GM19240 (cell line): ENCODE data around the gene COL16A1.
A peak's percentile ranks its signal among the peaks of the same experiment; 100 is the strongest.

Source experiments
- DNase-seq: peaks from one replicate; pipeline ENCODE4 v3.0.0; 2011; ENCODE audit warnings: low spot score; ENCODE audit not compliant: insufficient read length

COL16A1 gene

GRCh38 chr1:31650161-31651088 is 53.4 kb downstream of the COL16A1 start:
- DNase-seq = no peak

- DNase-seq = no peak
Measured at GRCh38 chr1:31648641-31649357, 55.0 kb downstream of the COL16A1 start.

- no peak for DNase-seq
Measured at GRCh38 chr1:31648190-31648589, 55.6 kb downstream of the COL16A1 start.

- DNase-seq = no peak
Measured at GRCh38 chr1:31647106-31647505, 56.7 kb downstream of the COL16A1 start.

GRCh38 chr1:31646259-31646960 is 57.4 kb downstream of the COL16A1 start:
- DNase-seq = no peak

- no peak for DNase-seq
Measured at GRCh38 chr1:31645274-31645568, 58.6 kb downstream of the COL16A1 start.

- DNase-seq = peak; percentile 99
Measured at GRCh38 chr1:31644560-31645273, 59.1 kb downstream of the COL16A1 start, which contains the start of gene PEF1. TSS of gene PEF1 (minus strand) at chr1:31644876. CDS start at chr1:31644864, 12 bp downstream.

- DNase-seq = no peak
Measured at GRCh38 chr1:31643976-31644559, 59.7 kb downstream of the COL16A1 start.

GRCh38 chr1:31642897-31643296 is 60.9 kb downstream of the COL16A1 start:
- DNase-seq = no peak

- DNase-seq = no peak
Measured at GRCh38 chr1:31642366-31642765, 61.5 kb downstream of the COL16A1 start.

GRCh38 chr1:31640964-31641363 is 62.9 kb downstream of the COL16A1 start:
- no peak for DNase-seq

GRCh38 chr1:31640179-31640578 is 63.6 kb downstream of the COL16A1 start:
- no peak for DNase-seq

GRCh38 chr1:31639543-31639942 is 64.3 kb downstream of the COL16A1 start:
- DNase-seq = no peak

GRCh38 chr1:31637915-31638673 is 65.7 kb downstream of the COL16A1 start:
- DNase-seq = no peak

GRCh38 chr1:31633117-31633516 is 70.7 kb downstream of the COL16A1 start:
- no peak for DNase-seq

- DNase-seq = no peak
Measured at GRCh38 chr1:31632649-31633048, 71.2 kb downstream of the COL16A1 start.

GRCh38 chr1:31628931-31629556 is 74.8 kb downstream of the COL16A1 start:
- no peak for DNase-seq

- no peak for DNase-seq
Measured at GRCh38 chr1:31627930-31628559, 75.8 kb downstream of the COL16A1 start.

GRCh38 chr1:31627301-31627929 is 76.4 kb downstream of the COL16A1 start:
- DNase-seq = no peak
